ENCODE results near the gene NKX3-2. TPM values are rescaled to one million over a fixed set of nuclear protein-coding genes. Genes with fewer than 3 reads are reported as not detected.
A peak's percentile ranks its signal among the peaks of the same experiment; 100 is the strongest.

Gene NKX3-2
- total RNA-seq (2014; rRNA removed): 0.07 TPM in 1 of 2 replicates, not detected in the other
- percentile 17 among the genes with signal in this experiment for Bru-seq, nascent RNA
- BruChase-seq, experiment 1, labeled RNA remaining after a 6-hour chase: percentile 20 among the genes with signal in this experiment
- BruChase-seq, experiment 2, labeled RNA remaining after a 2-hour chase: percentile 23 among the genes with signal in this experiment
- long read RNA-seq: 0 reads

DNA sequence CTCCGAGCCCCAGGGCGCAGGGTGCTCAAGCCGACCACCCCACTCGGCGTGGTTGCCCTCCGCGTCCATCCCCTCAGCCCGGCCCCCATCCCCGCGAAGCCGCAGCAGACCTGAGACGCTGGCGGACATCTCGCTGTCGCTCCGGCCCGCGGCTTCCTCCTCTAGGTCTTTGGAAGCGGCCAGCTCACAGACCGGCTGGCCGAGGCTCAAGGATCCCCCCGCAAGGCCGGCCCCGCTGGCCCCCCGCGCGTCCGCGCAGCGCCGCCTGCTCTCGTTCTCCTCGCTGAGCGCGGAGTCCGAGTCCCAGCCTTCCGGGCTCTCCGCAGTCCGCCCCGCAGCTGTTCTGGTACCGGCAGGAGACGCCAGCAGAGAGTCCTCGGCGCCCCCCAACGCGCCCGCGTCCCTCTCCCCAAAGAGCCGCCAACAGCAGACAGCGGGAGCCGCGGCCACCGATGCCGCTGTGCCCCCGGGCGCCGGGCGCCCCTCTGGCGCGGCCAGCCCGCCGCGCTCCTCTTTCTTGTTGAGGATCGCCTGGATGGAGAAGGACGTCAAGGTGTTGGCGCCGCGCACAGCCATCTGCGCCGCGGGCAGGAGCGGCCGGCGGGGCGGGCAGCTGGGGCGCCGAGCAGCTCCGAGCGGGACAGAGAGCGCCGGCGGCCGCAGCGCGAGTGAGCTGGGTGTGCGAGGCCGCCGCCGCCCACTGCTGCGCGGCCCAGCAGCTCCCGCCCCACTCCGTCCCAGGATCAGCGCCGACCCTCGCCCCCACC, at the start of gene NKX3-2:
Gene NKX3-2 (minus strand): TSS at position 670 of the 767 bp plus-strand sequence. CDS start 94 bp downstream, at position 576.
- ChIA-PET POLR2A (ENCODE audit: unreplicated experiment) (no interaction called here), CTCF (no interaction called here)
- no TSS peak for BruUV-seq (replicated peaks)
- no peak within 1 kb of the TSS for H3K27ac ChIP-seq (ENCODE audit: low read length)
- DNase-seq: peak; percentile 25
- H3K79me2 ChIP-seq (ENCODE audit: low read length): no peaks in the 10 kb centered on the region
- no peaks in the 10 kb centered on the region for H3K36me3 ChIP-seq (ENCODE audit: low read depth, low read length)
- peaks cover 43% of the 10 kb centered on the region for H3K27me3 ChIP-seq (ENCODE audit: low read length)
- H2AFZ ChIP-seq (ENCODE audit: low read length): peak within 1 kb of the TSS; percentile 97
- no peaks in the 10 kb centered on the region for H4K20me1 ChIP-seq (ENCODE audit: low read length)
- peak within 1 kb of the TSS; percentile 75 for H3K4me3 ChIP-seq (ENCODE audit: low read length)
- H3K9me3 ChIP-seq (ENCODE audit: low read length): no peaks in the 10 kb centered on the region
- no peak for TF ChIP-seq EZH2 (IDR thresholded peaks at IDR 0.05; ENCODE audit: low read length, unreplicated experiment)
- TF ChIP-seq EZH2phosphoT487 (IDR thresholded peaks at IDR 0.05; ENCODE audit: borderline replicate concordance, low read length): no peak
- TF ChIP-seq, protein P1, sequence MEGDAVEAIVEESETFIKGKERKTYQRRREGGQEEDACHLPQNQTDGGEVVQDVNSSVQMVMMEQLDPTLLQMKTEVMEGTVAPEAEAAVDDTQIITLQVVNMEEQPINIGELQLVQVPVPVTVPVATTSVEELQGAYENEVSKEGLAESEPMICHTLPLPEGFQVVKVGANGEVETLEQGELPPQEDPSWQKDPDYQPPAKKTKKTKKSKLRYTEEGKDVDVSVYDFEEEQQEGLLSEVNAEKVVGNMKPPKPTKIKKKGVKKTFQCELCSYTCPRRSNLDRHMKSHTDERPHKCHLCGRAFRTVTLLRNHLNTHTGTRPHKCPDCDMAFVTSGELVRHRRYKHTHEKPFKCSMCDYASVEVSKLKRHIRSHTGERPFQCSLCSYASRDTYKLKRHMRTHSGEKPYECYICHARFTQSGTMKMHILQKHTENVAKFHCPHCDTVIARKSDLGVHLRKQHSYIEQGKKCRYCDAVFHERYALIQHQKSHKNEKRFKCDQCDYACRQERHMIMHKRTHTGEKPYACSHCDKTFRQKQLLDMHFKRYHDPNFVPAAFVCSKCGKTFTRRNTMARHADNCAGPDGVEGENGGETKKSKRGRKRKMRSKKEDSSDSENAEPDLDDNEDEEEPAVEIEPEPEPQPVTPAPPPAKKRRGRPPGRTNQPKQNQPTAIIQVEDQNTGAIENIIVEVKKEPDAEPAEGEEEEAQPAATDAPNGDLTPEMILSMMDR (conservative IDR thresholded peaks at IDR 0.05; ENCODE audit: low read depth, low read length): no peak
- intact Hi-C loops (cut with micrococcal nuclease): no loop called here
- H3F3A ChIP-seq (ENCODE audit: low read length, unreplicated experiment): no peaks in the 10 kb centered on the region
- H3K9ac ChIP-seq (ENCODE audit: low read length): no peak within 1 kb of the TSS
- peak; percentile 63 for ATAC-seq
- H3K4me2 ChIP-seq (ENCODE audit: low read length): peak within 1 kb of the TSS; percentile 95
- no peaks in the 10 kb centered on the region for H3K9me2 ChIP-seq (replicated peaks; ENCODE audit: low read length)
- peaks cover 8% of the 10 kb centered on the region for H3K4me1 ChIP-seq (ENCODE audit: insufficient read depth, low read length)

DNA sequence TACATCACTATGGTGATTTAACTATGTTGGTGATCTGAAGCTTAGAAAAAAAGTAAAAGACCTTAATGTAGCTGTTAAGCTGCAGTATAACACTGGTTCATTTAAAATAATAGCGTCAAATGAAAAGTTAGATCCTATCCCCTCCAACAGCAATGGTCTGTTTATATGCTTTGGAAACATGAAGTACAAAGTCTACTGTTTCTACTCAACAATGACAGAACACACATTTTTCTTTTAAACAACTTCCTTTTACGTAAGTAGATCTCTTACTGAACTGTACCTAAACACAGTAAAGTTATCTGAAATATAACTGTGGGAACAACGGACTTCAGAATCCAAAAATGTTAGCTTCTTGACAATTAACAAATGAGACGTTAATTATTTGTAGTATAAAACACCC, 47.9 kb upstream of the NKX3-2 start:
- H3K9me3 ChIP-seq (ENCODE audit: low read length): no peaks in the 10 kb centered on the region
- ATAC-seq: no peak

More for the DNA sequence above, 47.9 kb upstream of the NKX3-2 start:
- H3K4me2 ChIP-seq (ENCODE audit: low read length): no peak overlapping the region
- no peaks in the 10 kb centered on the region for H4K20me1 ChIP-seq (ENCODE audit: low read length)
- H3K27me3 ChIP-seq (ENCODE audit: low read length): no peaks in the 10 kb centered on the region
- intact Hi-C loops (cut with micrococcal nuclease): no loop called here
- no peak overlapping the region for H3K4me3 ChIP-seq (ENCODE audit: low read length)
- no peak for DNase-seq
- H3K9me2 ChIP-seq (replicated peaks; ENCODE audit: low read length): no peaks in the 10 kb centered on the region
- no peaks in the 10 kb centered on the region for H3K4me1 ChIP-seq (ENCODE audit: insufficient read depth, low read length)
- H2AFZ ChIP-seq (ENCODE audit: low read length): no peak overlapping the region
- H3F3A ChIP-seq (ENCODE audit: low read length, unreplicated experiment): no peaks in the 10 kb centered on the region
- TF ChIP-seq, protein P1 (conservative IDR thresholded peaks at IDR 0.05; ENCODE audit: low read depth, low read length): no peak
- no peak for TF ChIP-seq EZH2phosphoT487 (IDR thresholded peaks at IDR 0.05; ENCODE audit: borderline replicate concordance, low read length)
- TF ChIP-seq EZH2 (IDR thresholded peaks at IDR 0.05; ENCODE audit: low read length, unreplicated experiment): no peak
- no peak overlapping the region for H3K9ac ChIP-seq (ENCODE audit: low read length)
- BruUV-seq (replicated peaks): no TSS peak
- POLR2A ChIA-PET (ENCODE audit: unreplicated experiment): no interaction called here
- peaks cover 4% of the 10 kb centered on the region for H3K36me3 ChIP-seq (ENCODE audit: low read depth, low read length)
- H3K79me2 ChIP-seq (ENCODE audit: low read length): no peaks in the 10 kb centered on the region
- no peak overlapping the region for H3K27ac ChIP-seq (ENCODE audit: low read length)
- CTCF ChIA-PET: no interaction called here
